Activated T-helper 1 cell treated with anti-CD3 and anti-CD28 coated beads, Interleukin-12 subunit alpha, Interleukin-12 subunit beta, Interleukin-2, Interleukin-4 antibody, amounts not matched to agents 30 ng/mL and 10 ng/mL and 1 ng/mL, durations not matched to agents 14 hours and 24 hours and 36 hours (primary cell): ENCODE results near the gene DNAJC15. TPM values are rescaled to one million over a fixed set of nuclear protein-coding genes. Genes with fewer than 3 reads are reported as not detected.

ENCODE experiments used
- DNase-seq: peaks from one replicate; pipeline ENCODE4 v3.0.0; 2021; ENCODE audit warnings: low spot score
- H3K27ac Mint-ChIP-seq: one replicate; pipeline ENCODE4 v1.8.0; 2021; ENCODE audit warnings: mild to moderate bottlenecking, mixed read lengths
- H3K27me3 Mint-ChIP-seq: one replicate; pipeline ENCODE4 v1.8.0; 2022; ENCODE audit warnings: mild to moderate bottlenecking, moderate library complexity, mixed read lengths; ENCODE audit not compliant: insufficient read depth
- H3K36me3 Mint-ChIP-seq: one replicate; pipeline ENCODE4 v1.8.0; 2021; ENCODE audit warnings: low read depth, mixed read lengths
- H3K4me1 Mint-ChIP-seq: one replicate; pipeline ENCODE4 v1.8.0; 2021; ENCODE audit warnings: low read depth, mixed read lengths
- H3K4me3 Mint-ChIP-seq: one replicate; pipeline ENCODE4 v1.8.0; 2021; ENCODE audit warnings: mild to moderate bottlenecking, moderate library complexity, mixed read lengths
- H3K9me3 Mint-ChIP-seq: one replicate; pipeline ENCODE4 v1.8.0; 2021; ENCODE audit warnings: mixed read lengths
- intact Hi-C: fragments of 100-400 bp; cut with micrococcal nuclease; formaldehyde crosslinking; loops from one replicate; pipeline ENCODE4 v1.15.1; 2024
- total RNA-seq: library from RNA; stranded (reverse); gene quantifications from 2 replicates; pipeline ENCODE4 v1.2.3, GENCODE V29; 2022

The DNAJC15 gene
- total RNA-seq, 1 donor from 2014 or later, result 20.5 TPM

GRCh38 chr13:43081866-43082265 lies 58.5 kb downstream of the DNAJC15 start:
- intact Hi-C loops, result loop anchor here (10.0 kb wide), 1 partner anchor 793 kb away; the partner anchor contains the start of genes CCDC122 and LACC1
- no peak for DNase-seq
- peaks cover 7% of the 10 kb centered on the region for H3K9me3 Mint-ChIP-seq
- H3K27ac Mint-ChIP-seq, result peak overlapping the region; percentile 15
- H3K4me1 Mint-ChIP-seq, result peaks cover 16% of the 10 kb centered on the region
- H3K36me3 Mint-ChIP-seq, result peaks cover 32% of the 10 kb centered on the region
- no peak overlapping the region for H3K4me3 Mint-ChIP-seq
- peaks cover 2% of the 10 kb centered on the region for H3K27me3 Mint-ChIP-seq

GRCh38 chr13:43083750-43084149 lies 60.4 kb downstream of the DNAJC15 start:
- no peaks in the 10 kb centered on the region for H3K27me3 Mint-ChIP-seq
- H3K36me3 Mint-ChIP-seq, result peaks cover 27% of the 10 kb centered on the region
- intact Hi-C loops, result loop anchor here (10.0 kb wide), 1 partner anchor 791 kb away; the partner anchor contains the start of genes CCDC122 and LACC1

GRCh38 chr13:43085545-43085944 lies 62.2 kb downstream of the DNAJC15 start:
- Mint-ChIP-seq H3K4me1 (peaks cover 9% of the 10 kb centered on the region), H3K27ac (no peak overlapping the region), H3K9me3 (peaks cover 8% of the 10 kb centered on the region), H3K36me3 (peaks cover 27% of the 10 kb centered on the region), H3K27me3 (no peaks in the 10 kb centered on the region), H3K4me3 (no peak overlapping the region)
- no peak for DNase-seq
- intact Hi-C loops, result loop anchor here (10.0 kb wide), 1 partner anchor 789 kb away; the partner anchor contains the start of genes CCDC122 and LACC1

More at GRCh38 chr13:43083750-43084149, 60.4 kb downstream of the DNAJC15 start:
- Mint-ChIP-seq H3K9me3 (peaks cover 7% of the 10 kb centered on the region), H3K4me3 (no peak overlapping the region), H3K4me1 (peaks cover 10% of the 10 kb centered on the region), H3K27ac (no peak overlapping the region)
- no peak for DNase-seq

GRCh38 chr13:43086181-43086580 lies 62.8 kb downstream of the DNAJC15 start:
- Mint-ChIP-seq H3K4me3 (no peak overlapping the region), H3K27me3 (no peaks in the 10 kb centered on the region), H3K36me3 (peaks cover 23% of the 10 kb centered on the region), H3K9me3 (peaks cover 6% of the 10 kb centered on the region), H3K27ac (no peak overlapping the region), H3K4me1 (peaks cover 9% of the 10 kb centered on the region)
- no peak for DNase-seq
- intact Hi-C loops, result loop anchor here (10.0 kb wide), 1 partner anchor 789 kb away; the partner anchor contains the start of genes CCDC122 and LACC1

- Mint-ChIP-seq H3K36me3 (peaks cover 24% of the 10 kb centered on the region), H3K9me3 (peaks cover 6% of the 10 kb centered on the region), H3K27me3 (no peaks in the 10 kb centered on the region), H3K27ac (no peak overlapping the region), H3K4me1 (peaks cover 9% of the 10 kb centered on the region), H3K4me3 (no peak overlapping the region)
- no peak for DNase-seq
- intact Hi-C loops, result loop anchor here (10.0 kb wide), 1 partner anchor 787 kb away; the partner anchor contains the start of genes CCDC122 and LACC1
These were observed 64.7 kb downstream of the DNAJC15 start for GRCh38 chr13:43088093-43088511.

- H3K27me3 Mint-ChIP-seq, result no peaks in the 10 kb centered on the region
- H3K36me3 Mint-ChIP-seq, result peaks cover 27% of the 10 kb centered on the region
- H3K4me3 Mint-ChIP-seq, result no peak overlapping the region
- no peak for DNase-seq
- H3K9me3 Mint-ChIP-seq, result peaks cover 6% of the 10 kb centered on the region
- H3K27ac Mint-ChIP-seq, result no peak overlapping the region
- intact Hi-C loops, result loop anchor here (10.0 kb wide), 1 partner anchor 785 kb away; the partner anchor contains the start of genes CCDC122 and LACC1
- peaks cover 18% of the 10 kb centered on the region for H3K4me1 Mint-ChIP-seq
These were observed 66.6 kb downstream of the DNAJC15 start for GRCh38 chr13:43089912-43090498.

- intact Hi-C loops, result loop anchor here (2.0 kb wide), 2 partner anchors 46 to 702 kb away; no protein-coding TSS in a partner anchor
- Mint-ChIP-seq H3K4me3 (no peak overlapping the region), H3K4me1 (peaks cover 15% of the 10 kb centered on the region), H3K9me3 (no peaks in the 10 kb centered on the region), H3K36me3 (peaks cover 24% of the 10 kb centered on the region), H3K27me3 (no peaks in the 10 kb centered on the region), H3K27ac (peak overlapping the region; percentile 37)
- DNase-seq, result no peak
These were observed 71.5 kb downstream of the DNAJC15 start for GRCh38 chr13:43094901-43095300.

- peaks cover 26% of the 10 kb centered on the region for H3K36me3 Mint-ChIP-seq
- no peak for DNase-seq
- H3K27ac Mint-ChIP-seq, result no peak overlapping the region
- H3K27me3 Mint-ChIP-seq, result no peaks in the 10 kb centered on the region
- H3K9me3 Mint-ChIP-seq, result no peaks in the 10 kb centered on the region
- intact Hi-C loops, result loop anchor here (2.0 kb wide), 2 partner anchors 47 to 701 kb away; no protein-coding TSS in a partner anchor
- no peak overlapping the region for H3K4me3 Mint-ChIP-seq
- H3K4me1 Mint-ChIP-seq, result peaks cover 21% of the 10 kb centered on the region
These were observed 72.7 kb downstream of the DNAJC15 start for GRCh38 chr13:43095771-43096719.

GRCh38 chr13:43100667-43101066 lies 77.3 kb downstream of the DNAJC15 start:
- no peak overlapping the region for H3K4me3 Mint-ChIP-seq

GRCh38 chr13:43102304-43102703 lies 78.9 kb downstream of the DNAJC15 start:
- Mint-ChIP-seq H3K27ac (no peak overlapping the region), H3K4me3 (no peak overlapping the region)

More at GRCh38 chr13:43100667-43101066, 77.3 kb downstream of the DNAJC15 start:
- peaks cover 9% of the 10 kb centered on the region for H3K36me3 Mint-ChIP-seq
- H3K9me3 Mint-ChIP-seq, result no peaks in the 10 kb centered on the region
- DNase-seq, result no peak
- H3K27me3 Mint-ChIP-seq, result no peaks in the 10 kb centered on the region
- H3K4me1 Mint-ChIP-seq, result peaks cover 6% of the 10 kb centered on the region
- no peak overlapping the region for H3K27ac Mint-ChIP-seq
- intact Hi-C loops, result no loop called here

GRCh38 chr13:43107780-43108179 lies 84.4 kb downstream of the DNAJC15 start:
- H3K4me1 Mint-ChIP-seq, result no peaks in the 10 kb centered on the region
- H3K27me3 Mint-ChIP-seq, result peaks cover 3% of the 10 kb centered on the region
- H3K36me3 Mint-ChIP-seq, result peaks cover 8% of the 10 kb centered on the region
- no peaks in the 10 kb centered on the region for H3K9me3 Mint-ChIP-seq
- no peak overlapping the region for H3K4me3 Mint-ChIP-seq
- intact Hi-C loops, result no loop called here
- DNase-seq, result no peak
- H3K27ac Mint-ChIP-seq, result no peak overlapping the region

More at GRCh38 chr13:43102304-43102703, 78.9 kb downstream of the DNAJC15 start:
- Mint-ChIP-seq H3K9me3 (no peaks in the 10 kb centered on the region), H3K4me1 (peaks cover 6% of the 10 kb centered on the region), H3K27me3 (no peaks in the 10 kb centered on the region), H3K36me3 (peaks cover 4% of the 10 kb centered on the region)
- intact Hi-C loops, result no loop called here
- DNase-seq, result no peak

GRCh38 chr13:43110036-43110435 lies 86.7 kb downstream of the DNAJC15 start:
- DNase-seq, result no peak
- H3K4me1 Mint-ChIP-seq, result no peaks in the 10 kb centered on the region

More at GRCh38 chr13:43110036-43110435, 86.7 kb downstream of the DNAJC15 start:
- Mint-ChIP-seq H3K36me3 (peaks cover 8% of the 10 kb centered on the region), H3K27ac (no peak overlapping the region), H3K4me3 (no peak overlapping the region), H3K27me3 (peaks cover 9% of the 10 kb centered on the region), H3K9me3 (no peaks in the 10 kb centered on the region)
- intact Hi-C loops, result no loop called here
